ENCODE results near the gene SYNGR1.

DNA sequence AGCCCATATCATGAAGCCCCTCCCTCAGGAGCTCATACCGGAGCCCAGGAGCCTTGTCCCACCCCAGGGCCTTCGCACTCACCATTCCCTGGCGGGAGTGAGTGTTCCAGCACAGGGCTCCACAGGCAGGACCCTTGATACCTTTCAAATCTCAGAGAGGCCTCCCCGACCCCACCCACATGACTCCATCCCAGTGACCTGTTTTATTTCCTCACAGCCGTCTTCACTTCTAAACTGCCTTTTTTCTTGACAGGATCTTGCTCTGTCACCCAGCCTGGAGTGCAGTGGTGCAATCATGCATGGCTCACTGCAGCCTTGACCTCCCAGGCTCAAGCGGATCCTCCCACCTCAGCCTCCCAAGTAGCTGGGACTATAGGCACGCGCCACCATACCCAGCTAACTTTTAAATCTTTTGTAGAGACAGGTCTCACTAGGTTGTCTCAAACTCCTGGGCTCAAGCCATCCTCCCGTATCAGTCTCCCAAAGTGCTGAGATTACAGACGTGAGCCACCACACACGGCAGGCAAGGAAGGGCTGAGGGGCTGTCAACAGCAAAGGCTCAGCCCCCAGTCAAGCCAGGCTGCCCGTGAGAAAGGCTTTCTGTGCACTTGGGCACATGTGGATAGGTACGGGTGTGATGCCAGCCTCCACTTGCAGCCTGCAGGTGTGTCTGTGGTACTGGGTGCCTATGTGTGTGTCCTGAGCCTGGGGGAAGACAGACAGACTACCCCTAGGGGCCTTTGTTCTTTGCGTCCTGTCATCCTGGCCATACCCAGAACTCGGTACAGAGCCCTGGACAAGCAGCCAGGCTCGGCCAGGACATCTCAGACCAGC lies 39.7 kb upstream of the SYNGR1 start:
- TF ChIP-seq, protein P1, sequence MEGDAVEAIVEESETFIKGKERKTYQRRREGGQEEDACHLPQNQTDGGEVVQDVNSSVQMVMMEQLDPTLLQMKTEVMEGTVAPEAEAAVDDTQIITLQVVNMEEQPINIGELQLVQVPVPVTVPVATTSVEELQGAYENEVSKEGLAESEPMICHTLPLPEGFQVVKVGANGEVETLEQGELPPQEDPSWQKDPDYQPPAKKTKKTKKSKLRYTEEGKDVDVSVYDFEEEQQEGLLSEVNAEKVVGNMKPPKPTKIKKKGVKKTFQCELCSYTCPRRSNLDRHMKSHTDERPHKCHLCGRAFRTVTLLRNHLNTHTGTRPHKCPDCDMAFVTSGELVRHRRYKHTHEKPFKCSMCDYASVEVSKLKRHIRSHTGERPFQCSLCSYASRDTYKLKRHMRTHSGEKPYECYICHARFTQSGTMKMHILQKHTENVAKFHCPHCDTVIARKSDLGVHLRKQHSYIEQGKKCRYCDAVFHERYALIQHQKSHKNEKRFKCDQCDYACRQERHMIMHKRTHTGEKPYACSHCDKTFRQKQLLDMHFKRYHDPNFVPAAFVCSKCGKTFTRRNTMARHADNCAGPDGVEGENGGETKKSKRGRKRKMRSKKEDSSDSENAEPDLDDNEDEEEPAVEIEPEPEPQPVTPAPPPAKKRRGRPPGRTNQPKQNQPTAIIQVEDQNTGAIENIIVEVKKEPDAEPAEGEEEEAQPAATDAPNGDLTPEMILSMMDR (IDR thresholded peaks at IDR 0.05) = no peak
- no peak for TF ChIP-seq ZC3H11A (IDR thresholded peaks at IDR 0.05)

Data from A549 (cell line).